GM12874 (cell line): Measurements from ENCODE around the gene C18orf63.

ENCODE experiments used
- TF ChIP-seq, protein P1 (sequence below): IDR thresholded peaks from 2 replicates; pipeline ENCODE4 v1.5.1; 2011; ENCODE audit warnings: low read depth, mild to moderate bottlenecking, control low read depth, low read length, moderate library complexity; ENCODE audit not compliant: insufficient read depth

Gene C18orf63

DNA sequence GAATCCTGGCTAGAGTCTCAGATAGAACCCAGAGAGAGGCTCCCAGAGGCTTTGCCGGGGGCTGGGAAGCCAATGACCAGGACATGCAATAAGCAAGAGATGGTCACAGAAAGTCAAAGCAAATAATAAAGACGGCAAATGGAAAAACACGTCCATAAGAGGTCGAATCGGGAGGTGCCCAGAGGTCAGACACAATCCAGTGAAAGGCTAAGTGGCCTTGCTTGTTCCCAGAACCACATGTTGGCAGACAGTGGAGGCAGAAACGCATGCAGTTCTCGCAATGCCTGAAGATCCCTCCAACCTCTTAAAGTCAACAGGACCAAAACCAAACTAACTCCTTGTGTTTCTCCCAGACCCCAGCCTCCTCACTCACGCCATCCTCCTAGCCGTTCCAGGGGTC is 26.9 kb upstream of the C18orf63 start:
- TF ChIP-seq, protein P1, sequence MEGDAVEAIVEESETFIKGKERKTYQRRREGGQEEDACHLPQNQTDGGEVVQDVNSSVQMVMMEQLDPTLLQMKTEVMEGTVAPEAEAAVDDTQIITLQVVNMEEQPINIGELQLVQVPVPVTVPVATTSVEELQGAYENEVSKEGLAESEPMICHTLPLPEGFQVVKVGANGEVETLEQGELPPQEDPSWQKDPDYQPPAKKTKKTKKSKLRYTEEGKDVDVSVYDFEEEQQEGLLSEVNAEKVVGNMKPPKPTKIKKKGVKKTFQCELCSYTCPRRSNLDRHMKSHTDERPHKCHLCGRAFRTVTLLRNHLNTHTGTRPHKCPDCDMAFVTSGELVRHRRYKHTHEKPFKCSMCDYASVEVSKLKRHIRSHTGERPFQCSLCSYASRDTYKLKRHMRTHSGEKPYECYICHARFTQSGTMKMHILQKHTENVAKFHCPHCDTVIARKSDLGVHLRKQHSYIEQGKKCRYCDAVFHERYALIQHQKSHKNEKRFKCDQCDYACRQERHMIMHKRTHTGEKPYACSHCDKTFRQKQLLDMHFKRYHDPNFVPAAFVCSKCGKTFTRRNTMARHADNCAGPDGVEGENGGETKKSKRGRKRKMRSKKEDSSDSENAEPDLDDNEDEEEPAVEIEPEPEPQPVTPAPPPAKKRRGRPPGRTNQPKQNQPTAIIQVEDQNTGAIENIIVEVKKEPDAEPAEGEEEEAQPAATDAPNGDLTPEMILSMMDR, result no peak

DNA sequence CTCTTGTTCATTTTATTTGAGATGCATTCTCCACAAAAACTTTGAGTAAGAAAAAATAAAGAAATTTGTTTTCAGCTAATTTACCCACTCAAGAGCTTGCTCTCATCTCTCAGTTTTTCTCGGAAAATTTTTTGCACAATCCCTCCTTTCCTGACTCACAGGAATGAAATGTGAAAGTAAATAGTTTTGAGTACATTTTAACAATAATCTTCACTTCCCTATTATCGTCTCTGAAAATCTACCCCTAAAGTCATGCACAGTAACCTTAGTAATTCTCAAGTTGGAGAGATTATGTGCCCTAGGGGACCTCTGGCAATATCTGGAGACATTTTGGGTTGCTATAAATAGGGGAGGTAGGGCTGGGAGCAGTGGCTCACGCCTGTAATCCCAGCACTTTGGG is 26.5 kb upstream of the C18orf63 start:
- TF ChIP-seq, protein P1, result no peak

DNA sequence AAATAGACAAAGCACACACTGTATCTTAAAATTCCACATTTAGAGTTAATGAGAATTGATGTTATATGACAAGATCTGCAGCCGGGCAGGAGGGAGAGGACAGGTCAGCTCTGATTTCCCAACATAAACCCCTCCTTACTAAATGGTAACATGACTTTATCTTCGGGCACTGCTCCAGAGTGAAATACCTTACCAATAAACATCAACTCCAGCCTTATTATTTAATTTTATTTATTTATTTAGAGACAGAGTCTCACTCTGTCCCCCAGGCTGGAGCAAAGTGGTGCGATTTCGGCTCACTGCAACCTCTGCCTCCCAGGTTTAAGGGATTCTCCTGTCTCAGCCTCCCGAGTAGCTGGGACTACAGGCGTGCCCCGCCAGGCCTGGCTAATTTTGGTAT is 25.6 kb upstream of the C18orf63 start:
- TF ChIP-seq, protein P1, result no peak

DNA sequence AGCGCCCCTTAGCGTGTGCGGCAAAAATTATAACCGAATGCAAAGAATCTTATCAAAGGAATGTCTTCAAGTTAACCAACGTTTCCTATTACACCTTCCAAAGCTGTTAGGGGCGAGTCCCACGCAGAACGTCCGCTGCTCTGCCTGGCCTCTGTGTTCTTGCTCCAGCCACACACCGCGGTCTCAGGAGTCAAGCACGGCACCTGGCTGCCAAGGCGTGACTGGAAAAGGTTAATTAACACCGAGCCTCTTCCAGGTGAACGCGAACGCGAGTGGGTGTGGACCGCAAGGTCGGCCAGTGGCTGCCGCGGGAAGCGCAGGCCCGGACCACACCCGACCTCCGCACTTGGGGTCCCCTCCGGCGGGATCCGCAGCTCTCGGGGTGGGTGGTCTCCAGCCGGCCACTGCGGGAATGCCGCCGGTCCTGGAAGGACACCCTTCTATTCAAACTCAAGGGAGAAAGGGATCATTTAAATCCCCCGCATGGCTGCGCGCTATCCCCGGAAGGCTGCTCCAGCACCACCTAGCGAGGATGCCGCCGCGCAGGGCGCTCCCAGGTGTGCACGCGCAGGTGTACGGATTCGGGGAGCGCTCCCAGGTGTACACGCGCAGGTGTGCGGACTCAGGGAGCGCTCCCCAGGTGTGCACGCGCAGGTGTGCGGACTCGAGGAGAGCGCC is 24.7 kb upstream of the C18orf63 start:
- TF ChIP-seq, protein P1, result no peak

DNA sequence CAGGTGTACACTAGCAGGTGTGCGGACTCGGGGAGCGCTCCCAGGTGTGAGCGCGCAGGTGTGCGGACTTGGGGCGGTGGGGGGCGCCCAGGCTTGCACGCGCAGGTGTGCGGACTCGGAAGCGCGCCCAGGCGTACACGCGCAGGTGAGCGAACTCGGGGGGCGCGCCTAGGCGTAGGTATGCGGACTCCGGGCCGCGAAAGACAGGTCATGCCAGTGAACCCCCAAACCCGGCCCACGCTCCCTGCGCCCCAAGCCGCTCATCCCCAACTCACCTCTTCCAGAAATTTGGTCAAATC is 24.2 kb upstream of the C18orf63 start:
- TF ChIP-seq, protein P1, result no peak

DNA sequence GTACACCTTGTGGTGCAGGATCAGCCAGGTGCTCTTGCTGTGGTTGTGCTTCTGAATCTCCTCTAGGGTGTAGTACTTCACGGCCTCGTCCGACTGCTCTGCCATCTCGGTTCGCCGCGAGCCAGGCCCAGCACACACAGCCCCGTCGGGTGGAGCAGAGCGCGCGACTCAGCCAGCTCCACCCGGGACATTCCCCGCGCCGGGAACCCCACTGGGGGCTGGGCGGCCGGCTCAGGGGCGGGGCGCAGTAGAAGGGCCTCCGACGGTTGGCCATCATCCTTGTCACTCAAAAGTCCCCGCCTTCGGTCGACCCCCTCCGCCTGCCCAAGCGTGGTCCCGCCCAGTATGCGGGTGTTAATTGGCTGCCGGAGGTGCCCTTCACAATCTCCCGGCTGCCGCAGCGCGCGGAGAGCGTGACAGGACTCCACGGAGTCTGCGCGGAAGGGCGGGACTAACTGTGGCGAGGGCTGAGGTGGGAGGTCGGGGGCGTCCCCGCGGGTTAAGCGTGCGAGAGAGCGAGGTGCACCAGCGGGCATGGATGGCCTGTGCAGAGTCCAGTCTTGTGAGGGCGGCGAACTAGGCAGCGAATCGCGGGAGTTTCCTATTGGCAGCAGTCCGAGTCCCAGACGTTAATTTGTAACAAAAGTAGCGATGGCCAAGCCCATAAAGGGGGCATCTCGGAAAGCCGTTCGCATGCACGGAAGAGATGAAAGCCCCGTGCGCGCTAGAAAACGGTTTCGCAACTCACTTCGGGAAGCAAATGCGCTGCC is 23.7 kb upstream of the C18orf63 start, which contains the start of gene CYB5A:
TSS of gene CYB5A (minus strand) at position 193 of the 770 bp plus-strand sequence. CDS start at position 105, 88 bp downstream.
- TF ChIP-seq, protein P1, result 0 out of 2 replicates have a peak, but pooled peaks have one; percentile 16

DNA sequence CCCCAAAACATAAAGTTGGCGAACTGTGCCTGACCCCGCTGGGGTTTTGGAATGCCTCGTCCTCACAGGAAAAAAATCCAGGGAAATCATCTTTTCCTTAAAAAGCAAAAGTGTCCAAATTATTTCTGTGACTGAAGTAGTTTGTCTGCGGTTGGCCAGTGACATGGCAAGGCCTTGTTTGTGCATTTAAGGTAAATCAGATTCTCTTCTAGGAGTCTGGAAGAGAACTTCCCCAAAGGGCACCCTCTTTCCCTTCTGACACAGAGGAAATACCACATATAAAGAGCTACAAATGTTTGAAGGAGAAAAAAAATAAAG is 23.1 kb upstream of the C18orf63 start:
- TF ChIP-seq, protein P1, result no peak
